Measurements from ENCODE around the gene USP53.
"Not testable (repeated sequence)": the region's sequence is repeated elsewhere in the genome, so short reads cannot be mapped to it uniquely, and the experiment has no call there.

Gene USP53

GRCh38 chr4:119212234-119212963 lies at the start of gene USP53:
TSS of gene USP53 (plus strand) at chr4:119212713. CDS start at chr4:119239760, 27,047 bp downstream.
- TF ChIP-seq CTCF (IDR thresholded peaks at IDR 0.05; ENCODE audit: insufficient read depth, low read depth, low read length, missing control alignments) = peak; percentile 18
- peak within 1 kb of the TSS; percentile 78 for H3K4me3 ChIP-seq (ENCODE audit: low read length)
- peak; percentile 99 for DNase-seq (ENCODE audit: low read depth)

GRCh38 chr4:119165767-119166166 lies 46.7 kb upstream of the USP53 start:
- no peak for TF ChIP-seq CTCF (IDR thresholded peaks at IDR 0.05; ENCODE audit: insufficient read depth, low read depth, low read length, missing control alignments)
- H3K4me3 ChIP-seq (ENCODE audit: low read length) = no peak overlapping the region
- no peak for DNase-seq (ENCODE audit: low read depth)

GRCh38 chr4:119170195-119170594 lies 42.3 kb upstream of the USP53 start:
- no peak for TF ChIP-seq CTCF (IDR thresholded peaks at IDR 0.05; ENCODE audit: insufficient read depth, low read depth, low read length, missing control alignments)
- no peak for DNase-seq (ENCODE audit: low read depth)
- no peak overlapping the region for H3K4me3 ChIP-seq (ENCODE audit: low read length)

- no peak overlapping the region for H3K4me3 ChIP-seq (ENCODE audit: low read length)
- no peak for TF ChIP-seq CTCF (IDR thresholded peaks at IDR 0.05; ENCODE audit: insufficient read depth, low read depth, low read length, missing control alignments)
- DNase-seq (ENCODE audit: low read depth) = peak; percentile 2
Measured at GRCh38 chr4:119172223-119172622, 40.3 kb upstream of the USP53 start.

DNA sequence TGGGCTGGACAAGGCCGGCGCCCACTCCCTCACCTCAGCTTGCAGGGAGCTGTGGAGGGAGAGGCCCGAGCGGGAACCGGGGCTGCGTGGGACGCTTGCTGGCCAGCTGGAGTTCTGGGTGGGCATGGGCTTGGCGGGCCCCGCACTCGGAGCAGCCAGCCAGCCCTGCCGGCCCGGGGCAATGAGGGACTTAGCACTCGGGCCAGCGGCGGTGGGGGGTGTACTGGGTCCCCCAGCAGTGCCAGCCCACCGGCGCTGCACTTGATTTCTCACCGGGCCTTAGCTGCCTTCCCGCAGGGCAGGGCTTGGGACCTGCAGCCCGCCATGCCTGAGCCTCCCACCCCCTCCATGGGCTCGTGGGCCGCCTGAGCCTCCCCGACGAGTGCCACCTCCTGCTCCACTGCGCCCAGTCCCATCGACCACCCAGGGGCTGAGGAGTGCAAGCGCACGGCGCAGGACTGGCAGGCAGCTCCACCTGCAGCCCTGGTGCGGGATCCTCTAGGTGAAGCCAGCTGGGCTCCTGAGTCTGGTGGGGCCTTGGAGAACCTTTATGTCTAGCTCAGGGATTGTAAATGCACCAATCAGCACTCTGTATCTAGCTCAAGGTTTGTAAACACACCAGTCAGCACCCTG lies 38.7 kb upstream of the USP53 start:
- not testable (repeated sequence) for H3K4me3 ChIP-seq (ENCODE audit: low read length); DNase-seq (ENCODE audit: low read depth)

DNA sequence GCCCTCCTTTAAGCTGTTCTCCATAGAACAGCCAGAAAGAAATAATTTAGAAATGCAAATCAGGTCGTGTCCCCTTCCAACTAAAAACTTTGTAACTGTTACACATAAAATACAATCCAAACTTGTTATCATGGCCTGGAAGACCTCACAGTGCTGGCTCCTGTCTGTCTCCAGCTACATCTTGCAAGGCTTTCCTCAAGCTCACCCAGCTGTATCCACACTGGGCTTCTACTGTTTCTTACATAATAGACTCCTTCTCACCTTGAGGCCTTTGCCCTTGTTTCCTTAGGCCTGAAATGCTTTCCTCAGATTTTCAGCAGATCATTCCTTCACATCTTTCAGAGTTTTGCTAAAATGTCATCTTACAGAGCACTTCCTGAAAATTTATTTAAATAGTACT lies 33.5 kb upstream of the USP53 start:
- no peak for TF ChIP-seq CTCF (IDR thresholded peaks at IDR 0.05; ENCODE audit: insufficient read depth, low read depth, low read length, missing control alignments)
- H3K4me3 ChIP-seq (ENCODE audit: low read length) = no peak overlapping the region
- DNase-seq (ENCODE audit: low read depth) = no peak

GRCh38 chr4:119184128-119184527 lies 28.4 kb upstream of the USP53 start:
- no peak overlapping the region for H3K4me3 ChIP-seq (ENCODE audit: low read length)
- no peak for TF ChIP-seq CTCF (IDR thresholded peaks at IDR 0.05; ENCODE audit: insufficient read depth, low read depth, low read length, missing control alignments)
- DNase-seq (ENCODE audit: low read depth) = peak; percentile 4

Measured in epithelial cell of esophagus (primary cell).